ENCODE data around the gene DNAI1. TPM values are rescaled to one million over a fixed set of nuclear protein-coding genes. Genes with fewer than 3 reads are reported as not detected.
"Not testable (repeated sequence)": the region's sequence is repeated elsewhere in the genome, so short reads cannot be mapped to it uniquely, and the experiment has no call there.

Gene DNAI1
- total RNA-seq, 2 donors from 2014 or later, result 2.5 to 4.1 TPM

DNA sequence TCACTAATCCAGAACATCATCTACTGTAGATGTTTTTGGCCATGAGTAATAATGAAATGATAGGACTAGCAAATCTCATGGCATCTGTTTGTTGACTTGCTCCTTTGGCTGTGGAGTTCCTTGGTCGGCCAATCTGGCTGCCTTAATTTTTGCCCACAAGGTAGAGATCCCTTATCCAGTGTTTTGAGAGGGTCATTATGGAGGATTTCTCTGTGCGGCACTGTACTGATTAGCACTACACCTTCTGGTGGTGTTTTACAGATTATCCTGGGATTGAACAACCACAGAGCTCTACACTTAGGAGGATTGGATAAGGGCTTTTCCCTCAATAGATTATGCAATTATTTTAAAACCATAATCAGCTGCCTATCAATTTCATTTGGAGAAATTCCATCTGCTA is 67.4 kb downstream of the DNAI1 start:
- WGBS, 2 experiments (ENCODE audit: insufficient coverage in 1 of 2, insufficient read length in 1 of 2), result 75 to 85% methylated on average over 1 to 2 of the region's 2 CpGs
- H3K4me3 Mint-ChIP-seq, result no peak overlapping the region
- Histone ChIP-seq H3K27me3 (ENCODE audit: control insufficient read depth, insufficient read depth, low read length, poor library complexity, severe bottlenecking) (peaks cover 44% of the 10 kb centered on the region), H3K36me3 (ENCODE audit: control insufficient read depth, insufficient read depth, low read length) (no peaks in the 10 kb centered on the region), H3K9ac (ENCODE audit: extremely low read depth, low read length, poor library complexity, severe bottlenecking) (no peak overlapping the region), H3K27ac (ENCODE audit: low read depth, low read length) (no peak overlapping the region), H3K4me1 (ENCODE audit: control insufficient read depth, insufficient read depth, low read length) (no peaks in the 10 kb centered on the region), H3K9me3 (ENCODE audit: control insufficient read depth, low read length) (no peaks in the 10 kb centered on the region), H3K4me3 (ENCODE audit: low read length) (no peak overlapping the region)
- no peak for DNase-seq
- no peak for TF ChIP-seq CTCF (conservative IDR thresholded peaks at IDR 0.05)
- no peak overlapping the region for H3K27ac Mint-ChIP-seq
- peaks cover 6% of the 10 kb centered on the region for H3K4me1 Mint-ChIP-seq
- peaks cover 2% of the 10 kb centered on the region for H3K9me3 Mint-ChIP-seq
- peaks cover 61% of the 10 kb centered on the region for H3K27me3 Mint-ChIP-seq (ENCODE audit: insufficient read depth)
- no peaks in the 10 kb centered on the region for H3K36me3 Mint-ChIP-seq (ENCODE audit: low read depth)

DNA sequence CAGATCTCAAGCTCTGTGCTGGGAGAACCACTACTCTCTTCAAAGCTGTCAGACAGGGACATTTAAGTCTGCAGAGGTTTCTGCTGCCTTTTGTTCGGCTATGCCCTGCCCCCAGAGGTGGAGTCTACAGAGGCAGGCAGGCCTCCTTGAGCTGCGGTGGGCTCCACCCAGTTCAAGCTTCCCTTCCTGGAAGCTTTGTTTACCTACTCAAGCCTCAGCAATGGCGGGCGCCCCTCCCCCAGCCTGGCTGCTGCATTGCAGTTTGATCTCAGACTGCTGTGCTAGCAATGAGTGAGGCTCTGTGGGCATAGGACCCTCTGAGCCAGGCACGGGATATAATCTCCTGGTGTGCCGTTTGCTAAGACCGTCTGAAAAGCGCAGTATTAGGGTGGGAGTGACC is 73.4 kb downstream of the DNAI1 start:
- peaks cover 28% of the 10 kb centered on the region for H3K9me3 Mint-ChIP-seq
- 84 to 96% methylated on average over 3 to 8 of the region's 8 CpGs for WGBS, 2 experiments (ENCODE audit: insufficient coverage in 1 of 2, insufficient read length in 1 of 2)
- H3K27ac ChIP-seq (ENCODE audit: low read depth, low read length); H3K36me3 ChIP-seq (ENCODE audit: control insufficient read depth, insufficient read depth, low read length); H3K4me1 ChIP-seq (ENCODE audit: control insufficient read depth, insufficient read depth, low read length); H3K4me1 Mint-ChIP-seq; H3K9me3 ChIP-seq (ENCODE audit: control insufficient read depth, low read length); DNase-seq; H3K4me3 ChIP-seq (ENCODE audit: low read length); H3K27ac Mint-ChIP-seq; H3K36me3 Mint-ChIP-seq (ENCODE audit: low read depth); H3K9ac ChIP-seq (ENCODE audit: extremely low read depth, low read length, poor library complexity, severe bottlenecking); H3K4me3 Mint-ChIP-seq; H3K27me3 ChIP-seq (ENCODE audit: control insufficient read depth, insufficient read depth, low read length, poor library complexity, severe bottlenecking): not testable (repeated sequence)
- peaks cover 56% of the 10 kb centered on the region for H3K27me3 Mint-ChIP-seq (ENCODE audit: insufficient read depth)

DNA sequence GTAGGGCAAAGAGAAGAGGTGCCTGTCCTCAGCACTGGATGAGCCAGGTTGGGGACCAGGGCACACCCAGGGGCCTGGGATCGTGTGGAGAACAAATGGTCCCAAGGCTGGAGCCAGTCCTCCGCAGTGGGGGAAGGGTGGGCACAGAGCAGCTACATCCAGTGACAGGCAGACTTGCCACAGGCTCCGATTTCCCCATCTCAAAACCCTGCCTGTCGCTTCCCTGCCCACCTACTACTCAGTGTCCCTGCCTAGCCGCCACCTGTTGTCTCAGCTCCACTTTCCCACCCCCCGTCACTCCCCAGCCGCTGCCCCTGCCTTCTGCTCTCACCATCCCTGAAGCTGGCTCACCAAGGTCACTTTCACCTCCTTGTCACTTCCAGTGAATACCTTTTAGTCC is 78.1 kb downstream of the DNAI1 start:
- H3K4me1 ChIP-seq (ENCODE audit: control insufficient read depth, insufficient read depth, low read length), result no peaks in the 10 kb centered on the region
- TF ChIP-seq CTCF (conservative IDR thresholded peaks at IDR 0.05), result no peak
- peaks cover 26% of the 10 kb centered on the region for H3K27me3 Mint-ChIP-seq (ENCODE audit: insufficient read depth)

DNA sequence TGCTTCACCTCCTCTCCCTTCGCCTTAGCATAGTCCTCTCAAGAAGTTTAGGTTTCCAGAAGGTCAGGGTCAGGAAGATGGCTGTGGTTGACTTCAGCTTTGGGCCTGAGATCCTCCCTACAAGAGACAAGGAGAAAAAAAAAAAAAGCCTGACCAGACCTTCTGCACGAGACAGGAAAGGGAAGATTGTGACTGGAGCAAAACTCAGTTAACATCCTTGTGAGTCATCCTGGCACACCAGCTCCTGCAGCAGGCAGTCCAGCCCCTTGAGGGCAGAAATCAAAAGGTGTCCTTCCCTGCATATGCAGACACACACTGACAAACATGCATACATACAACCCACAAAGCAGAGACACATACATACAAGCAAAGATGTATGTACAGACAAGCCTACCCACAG is 82.2 kb downstream of the DNAI1 start:
- peaks cover 9% of the 10 kb centered on the region for H3K27me3 ChIP-seq (ENCODE audit: control insufficient read depth, insufficient read depth, low read length, poor library complexity, severe bottlenecking)
- H3K4me1 ChIP-seq (ENCODE audit: control insufficient read depth, insufficient read depth, low read length), result no peaks in the 10 kb centered on the region
- H3K4me3 ChIP-seq (ENCODE audit: low read length), result no peak overlapping the region
- no peak overlapping the region for H3K27ac ChIP-seq (ENCODE audit: low read depth, low read length)
- no peaks in the 10 kb centered on the region for H3K9me3 ChIP-seq (ENCODE audit: control insufficient read depth, low read length)
- H3K27ac Mint-ChIP-seq, result no peak overlapping the region
- 50 to 79% methylated on average over 1 to 2 of the region's 2 CpGs for WGBS, 2 experiments (ENCODE audit: insufficient coverage in 1 of 2, insufficient read length in 1 of 2)
- H3K4me3 Mint-ChIP-seq, result no peak overlapping the region
- H3K36me3 ChIP-seq (ENCODE audit: control insufficient read depth, insufficient read depth, low read length), result no peaks in the 10 kb centered on the region
- H3K4me1 Mint-ChIP-seq, result peaks cover 2% of the 10 kb centered on the region
- H3K9ac ChIP-seq (ENCODE audit: extremely low read depth, low read length, poor library complexity, severe bottlenecking), result no peak overlapping the region
- TF ChIP-seq CTCF (conservative IDR thresholded peaks at IDR 0.05), result no peak
- H3K9me3 Mint-ChIP-seq, result peaks cover 2% of the 10 kb centered on the region
- peaks cover 11% of the 10 kb centered on the region for H3K27me3 Mint-ChIP-seq (ENCODE audit: insufficient read depth)
- DNase-seq, result no peak
- H3K36me3 Mint-ChIP-seq (ENCODE audit: low read depth), result no peaks in the 10 kb centered on the region

More for the DNA sequence above, 78.1 kb downstream of the DNAI1 start:
- no peaks in the 10 kb centered on the region for H3K36me3 Mint-ChIP-seq (ENCODE audit: low read depth)
- H3K4me3 ChIP-seq (ENCODE audit: low read length), result no peak overlapping the region
- H3K27ac ChIP-seq (ENCODE audit: low read depth, low read length), result no peak overlapping the region
- WGBS, 2 experiments (ENCODE audit: insufficient coverage in 1 of 2, insufficient read length in 1 of 2), result 67 to 74% methylated on average over 5 to 7 of the region's 7 CpGs
- H3K9ac ChIP-seq (ENCODE audit: extremely low read depth, low read length, poor library complexity, severe bottlenecking), result no peak overlapping the region
- peaks cover 21% of the 10 kb centered on the region for H3K9me3 Mint-ChIP-seq
- peak; percentile 36 for DNase-seq
- H3K9me3 ChIP-seq (ENCODE audit: control insufficient read depth, low read length), result peaks cover 4% of the 10 kb centered on the region
- no peak overlapping the region for H3K27ac Mint-ChIP-seq
- H3K27me3 ChIP-seq (ENCODE audit: control insufficient read depth, insufficient read depth, low read length, poor library complexity, severe bottlenecking), result peaks cover 5% of the 10 kb centered on the region
- no peaks in the 10 kb centered on the region for H3K36me3 ChIP-seq (ENCODE audit: control insufficient read depth, insufficient read depth, low read length)
- no peak overlapping the region for H3K4me3 Mint-ChIP-seq
- peaks cover 2% of the 10 kb centered on the region for H3K4me1 Mint-ChIP-seq

All from endodermal cell (in vitro differentiated cells).